HUDEP-2 (cell line): ENCODE measurements around the gene MALL.
"Not testable (repeated sequence)": the region's sequence is repeated elsewhere in the genome, so short reads cannot be mapped to it uniquely, and the experiment has no call there.

Experiments
- DNase-seq, 76 experiments: peaks; one replicate each; lab custom pipeline; 2025; ENCODE audit not compliant: unreplicated experiment in 76 of 76; lab: John Stamatoyannopoulos, UW

The MALL gene

DNA sequence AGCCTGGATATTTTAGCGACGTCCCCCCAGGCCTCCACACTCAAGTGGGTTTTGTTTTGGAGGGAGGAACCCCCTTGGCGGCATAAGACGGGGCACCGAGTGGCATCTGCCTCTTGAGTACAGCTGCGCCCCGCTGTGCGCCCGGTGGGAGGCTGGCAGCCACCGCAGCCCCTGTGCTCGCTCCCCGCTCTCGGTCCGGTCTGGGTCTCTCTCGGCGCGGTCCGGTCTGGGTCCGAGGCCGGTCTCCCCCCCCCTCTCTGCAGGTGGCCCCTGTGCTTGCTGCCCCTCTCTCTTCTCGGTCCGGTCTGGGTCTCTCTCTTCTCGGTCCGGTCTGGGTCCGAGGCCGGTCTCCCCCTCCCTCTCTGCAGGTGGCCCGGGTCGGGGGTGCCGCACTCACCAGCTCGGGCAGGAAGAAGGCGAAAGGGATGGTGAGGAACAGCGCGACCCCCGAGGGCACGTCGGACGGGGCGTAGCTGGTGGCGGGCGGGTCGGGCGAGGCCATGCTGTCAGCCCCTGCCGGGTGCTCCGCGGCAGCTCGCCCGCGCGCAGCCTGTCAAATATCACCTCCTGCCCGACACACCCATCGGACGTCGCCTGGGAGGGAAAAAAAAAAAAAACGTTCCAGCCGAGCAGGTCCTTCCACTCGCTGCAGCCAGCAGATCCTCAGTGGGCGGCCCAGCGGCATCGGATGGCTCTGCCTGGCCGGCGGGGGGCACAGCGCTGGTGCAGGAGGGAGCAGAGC lies at the start of gene MALL:
Gene MALL, minus strand, starts transcription at position 532 of the 742 bp plus-strand sequence. Its CDS starts 30 bp downstream, at position 502.
- DNase-seq: no peak

DNA sequence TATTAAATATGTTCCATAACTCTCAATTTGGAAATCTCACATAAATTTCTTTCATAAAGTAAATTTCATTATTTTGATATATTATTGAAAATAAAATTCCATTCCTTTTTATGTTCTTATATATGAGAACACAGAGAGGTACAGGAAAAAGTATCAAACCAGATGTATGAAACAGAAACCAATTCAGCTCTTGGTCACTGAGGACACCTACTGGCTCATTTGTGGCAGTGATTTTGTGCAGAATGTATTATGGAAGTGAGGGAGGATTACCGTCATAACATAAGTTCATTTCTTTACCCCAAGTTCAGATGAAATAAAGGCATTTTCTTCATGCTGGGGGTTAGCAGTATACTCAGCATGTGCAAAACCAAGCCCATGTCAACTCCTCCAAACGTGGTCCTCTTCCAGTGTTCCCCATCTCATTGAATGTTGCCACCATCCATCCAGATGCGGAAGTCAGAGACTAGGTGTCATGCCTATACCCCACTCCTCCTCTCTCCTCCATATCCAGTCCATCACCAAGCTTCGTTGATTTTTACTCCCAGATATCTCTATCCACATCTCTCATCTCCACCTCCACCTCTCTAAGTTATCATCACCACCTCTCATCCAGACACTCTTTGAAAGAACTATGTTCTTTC lies 41.7 kb upstream of the MALL start:
- DNase-seq: peak in 5 of 76 experiments; percentile 0 to 5 (median 1)

DNA sequence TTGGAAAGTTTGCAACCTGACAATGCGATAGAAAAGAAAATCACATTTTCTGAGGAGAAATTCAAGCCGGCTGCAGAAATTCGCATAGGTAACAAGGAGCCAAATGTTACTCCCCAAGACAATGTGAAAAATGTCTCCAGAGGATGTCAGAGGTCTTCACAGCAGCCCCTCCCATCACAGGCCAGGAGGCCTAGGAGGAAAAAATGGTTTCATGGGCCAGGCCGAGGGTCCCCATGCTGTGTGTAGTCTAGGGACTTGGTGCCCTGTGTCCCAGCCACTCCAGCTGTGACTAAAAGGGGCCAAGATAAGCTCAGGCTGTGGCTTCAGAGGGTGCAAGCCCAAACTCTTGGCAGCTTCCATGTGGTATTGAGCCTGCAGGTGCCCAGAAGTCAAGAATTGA lies 39.2 kb upstream of the MALL start:
- not testable (repeated sequence) for DNase-seq

DNA sequence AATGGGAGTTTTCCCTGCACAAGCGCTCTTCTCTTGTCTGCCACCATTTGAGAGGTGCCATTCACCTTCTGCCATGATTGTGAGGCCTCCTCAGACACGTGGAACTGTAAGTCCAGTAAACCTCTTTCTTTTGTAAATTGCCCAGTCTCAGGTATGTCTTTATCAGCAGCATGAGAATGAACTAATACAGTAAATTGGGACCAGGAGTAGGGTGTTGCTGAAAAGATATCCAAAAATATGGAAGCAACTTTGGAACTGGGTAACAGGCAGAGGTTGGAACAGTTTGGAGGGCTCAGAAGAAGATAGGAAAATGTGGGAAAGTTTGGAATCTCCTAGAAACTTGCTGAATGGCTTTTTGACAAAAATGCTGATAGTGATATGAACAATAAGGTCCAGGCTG lies 38.6 kb upstream of the MALL start:
- DNase-seq: not testable (repeated sequence)

DNA sequence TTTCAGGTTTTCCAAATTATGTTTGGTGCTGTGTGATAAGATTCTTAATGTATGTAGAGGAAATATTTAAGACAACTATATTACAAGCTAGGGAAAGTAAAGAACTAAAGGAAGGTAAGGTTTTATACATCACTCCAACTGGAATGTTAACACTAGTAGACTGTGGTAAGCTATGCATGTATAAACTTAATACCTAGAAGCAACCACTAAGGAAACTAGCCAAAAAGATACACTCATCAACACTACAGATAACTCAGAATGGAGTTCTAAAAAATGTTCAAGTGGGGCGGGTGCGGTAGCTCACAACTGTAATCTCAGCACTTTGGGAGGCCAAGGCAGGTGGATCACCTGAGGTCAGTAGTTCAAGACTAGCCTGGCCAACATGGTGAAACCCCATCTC lies 37.8 kb upstream of the MALL start:
- no peak for DNase-seq

DNA sequence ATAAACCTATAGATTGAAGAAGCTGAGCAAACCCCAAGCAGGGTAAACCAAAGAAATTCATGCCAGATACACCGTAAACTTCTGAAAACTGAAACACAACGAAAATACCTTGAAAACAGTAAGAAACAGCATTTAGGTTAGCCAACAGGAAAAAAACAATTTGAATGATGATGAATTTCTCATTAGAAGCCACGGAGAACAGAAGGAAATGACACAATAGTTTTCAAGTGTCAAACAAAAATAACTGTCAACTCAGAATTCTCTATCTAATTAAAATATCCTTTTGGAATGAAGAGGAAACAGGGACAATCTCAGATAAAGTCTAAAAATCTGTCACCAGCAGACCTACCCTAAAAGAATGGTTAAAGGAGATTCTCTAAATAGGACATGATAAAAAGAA lies 37.3 kb upstream of the MALL start:
- no peak for DNase-seq

DNA sequence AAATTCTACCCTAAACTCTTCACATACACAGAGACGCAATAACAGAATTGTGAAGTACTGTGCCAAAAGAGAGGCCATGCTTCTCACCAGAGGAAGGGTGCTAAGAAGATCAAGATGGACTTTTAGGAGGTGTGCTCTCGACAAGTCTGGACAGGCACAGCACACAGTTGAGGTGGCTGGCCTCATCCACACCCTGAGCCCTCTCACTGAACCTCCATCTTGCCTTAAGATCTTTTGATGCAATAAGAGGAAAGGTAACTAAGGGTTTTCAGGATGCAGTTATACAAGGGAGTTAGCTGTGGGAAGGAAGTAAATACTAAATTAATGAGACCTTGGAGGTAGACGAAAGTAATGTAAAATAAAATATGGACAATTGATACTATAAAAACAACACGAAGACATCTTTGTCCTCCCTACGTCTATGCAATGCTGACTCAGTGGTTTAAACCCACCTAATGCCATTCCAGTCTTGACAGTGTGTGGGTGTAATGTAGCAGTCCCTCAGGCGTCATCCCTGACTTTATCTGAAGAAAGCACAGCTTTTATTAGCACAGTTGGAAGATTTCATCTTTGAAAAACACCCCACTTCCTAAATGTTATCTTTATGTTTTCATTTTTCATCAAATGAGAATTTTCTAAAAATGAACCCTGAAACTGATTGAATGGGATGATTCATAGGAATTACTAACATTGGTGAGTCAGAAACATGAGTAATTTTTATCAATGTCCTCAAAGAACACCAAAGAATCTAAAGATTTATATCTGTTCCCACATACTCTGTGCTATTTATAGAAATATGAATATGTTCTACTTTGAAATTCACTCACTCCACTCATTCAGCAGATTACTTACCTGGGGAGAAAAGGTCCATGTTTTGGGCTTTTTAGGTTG lies 34.0 kb upstream of the MALL start:
- DNase-seq: no peak

DNA sequence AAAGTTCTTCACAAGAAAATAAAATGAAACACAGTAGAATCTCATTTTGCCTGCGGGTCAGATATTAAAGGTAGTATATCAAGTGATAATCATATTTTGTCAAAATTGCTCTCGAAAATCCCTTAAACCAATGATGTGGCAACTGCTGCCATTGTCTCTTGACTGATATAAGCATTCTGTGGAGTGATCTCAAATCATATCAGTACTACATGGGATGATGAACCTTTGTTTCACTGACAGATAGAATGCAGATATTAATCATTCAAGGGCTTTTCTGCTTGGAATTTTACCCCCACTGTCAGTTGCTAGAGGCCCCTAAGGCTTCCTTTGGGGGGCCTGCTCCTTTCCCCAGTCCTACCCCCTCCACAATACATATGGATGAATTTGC lies 31.3 kb upstream of the MALL start:
- DNase-seq: no peak

DNA sequence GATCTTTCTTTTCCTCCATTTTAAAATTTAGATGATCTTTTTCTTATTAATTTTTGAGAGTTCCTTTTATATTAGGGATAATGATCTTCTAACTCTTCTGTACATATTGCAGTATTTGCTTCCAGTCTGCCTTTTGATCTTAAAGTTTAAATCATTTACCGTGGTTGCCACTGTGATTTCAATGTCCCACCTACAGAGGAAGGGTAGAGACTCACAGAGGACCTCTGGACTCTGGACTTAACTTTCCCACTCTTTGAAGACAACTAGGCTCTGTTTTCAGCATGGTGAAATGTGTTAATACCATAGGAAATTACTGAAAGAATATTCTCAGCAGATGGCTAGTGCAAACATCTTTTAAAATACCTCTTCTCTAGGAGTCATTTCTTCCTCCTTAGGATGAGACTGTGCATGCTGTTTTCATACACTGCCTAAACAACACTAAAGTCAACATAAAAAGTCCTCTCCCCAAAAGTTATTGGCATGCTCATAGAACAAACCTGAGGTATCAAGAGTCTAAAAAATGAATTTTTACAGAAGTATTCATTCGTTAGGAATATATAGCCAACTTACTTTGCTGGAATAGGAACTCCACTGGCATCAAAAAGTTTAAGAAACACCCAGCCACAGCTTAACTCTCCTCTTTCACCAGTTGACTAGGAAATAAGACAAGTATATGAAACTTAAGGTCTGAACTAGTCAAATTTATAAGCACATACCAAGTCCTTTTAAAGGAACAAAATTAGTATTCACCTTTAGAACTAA lies 30.7 kb upstream of the MALL start:
- DNase-seq: no peak

DNA sequence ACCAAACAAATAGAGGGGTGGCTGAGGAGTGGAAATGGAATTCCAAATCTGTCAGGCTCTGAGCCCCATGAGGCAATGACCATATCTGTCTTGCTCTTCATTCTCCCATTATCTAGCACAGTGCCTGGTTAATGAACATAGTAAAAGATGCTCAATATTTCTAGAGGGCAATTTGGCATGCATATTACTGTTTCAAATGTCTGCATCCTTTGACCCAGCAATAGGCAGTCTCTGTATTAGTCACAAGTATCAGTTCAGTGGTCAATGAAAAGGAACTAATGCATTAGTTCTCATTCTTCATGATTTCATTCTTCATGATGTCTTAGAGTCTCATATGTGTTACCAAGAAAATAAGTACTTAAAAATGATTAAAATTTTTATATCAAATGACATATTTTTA lies 28.4 kb upstream of the MALL start:
- DNase-seq: no peak

DNA sequence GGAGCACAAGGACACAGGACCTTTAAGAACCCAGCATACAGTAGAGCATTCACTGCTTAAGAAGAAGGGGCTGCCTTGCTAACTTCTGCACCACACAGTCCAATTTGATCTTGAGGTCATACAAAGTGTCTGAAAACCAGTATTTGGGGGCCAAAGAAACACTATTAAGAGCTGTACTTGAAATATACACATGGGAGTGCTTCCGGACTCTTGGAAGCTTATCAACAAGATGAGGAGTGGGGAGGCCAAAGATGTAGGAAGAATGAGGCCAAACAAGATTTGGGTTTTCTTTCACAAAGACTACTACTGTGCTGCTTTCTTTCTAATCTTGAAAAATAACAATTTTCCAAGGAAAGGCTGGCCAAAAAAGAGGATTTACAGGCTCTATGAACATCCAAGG lies 24.8 kb upstream of the MALL start:
- no peak for DNase-seq

DNA sequence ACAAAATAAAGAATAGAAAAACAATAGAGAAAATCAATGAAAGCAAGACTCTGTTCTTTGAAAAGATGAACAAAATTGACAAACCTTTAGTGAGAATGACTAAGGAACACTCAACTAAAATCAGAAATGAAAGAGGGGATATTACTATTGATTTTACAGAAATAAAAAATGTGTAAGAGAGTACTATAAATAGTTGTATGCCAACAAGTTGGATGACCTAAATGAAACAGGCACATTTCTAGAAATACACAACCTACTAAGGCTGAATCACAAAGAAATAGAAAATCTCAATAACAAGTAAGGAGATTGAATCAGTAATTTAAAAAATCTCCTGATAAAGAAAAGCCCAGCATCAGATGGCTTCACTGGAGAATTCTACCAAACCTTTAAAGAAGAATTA lies 18.4 kb upstream of the MALL start:
- no peak for DNase-seq

DNA sequence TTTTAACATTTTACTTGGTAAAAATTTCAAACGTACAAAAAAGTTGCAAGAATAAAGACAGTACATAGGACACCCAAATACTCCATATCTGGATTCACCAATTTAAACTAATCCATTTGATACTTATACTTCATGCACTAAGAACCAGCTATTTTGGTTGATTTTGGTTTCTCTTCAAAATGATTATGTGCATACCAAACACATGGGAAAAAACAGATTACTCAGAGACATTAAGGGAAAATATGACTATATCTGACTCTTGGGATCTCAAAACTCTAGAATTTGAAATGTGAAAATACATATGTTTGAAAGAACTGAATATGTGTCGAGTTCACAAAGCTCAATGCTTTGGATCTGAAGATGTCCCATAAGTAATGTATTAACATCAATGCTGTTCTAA lies 15.5 kb upstream of the MALL start:
- DNase-seq: no peak

DNA sequence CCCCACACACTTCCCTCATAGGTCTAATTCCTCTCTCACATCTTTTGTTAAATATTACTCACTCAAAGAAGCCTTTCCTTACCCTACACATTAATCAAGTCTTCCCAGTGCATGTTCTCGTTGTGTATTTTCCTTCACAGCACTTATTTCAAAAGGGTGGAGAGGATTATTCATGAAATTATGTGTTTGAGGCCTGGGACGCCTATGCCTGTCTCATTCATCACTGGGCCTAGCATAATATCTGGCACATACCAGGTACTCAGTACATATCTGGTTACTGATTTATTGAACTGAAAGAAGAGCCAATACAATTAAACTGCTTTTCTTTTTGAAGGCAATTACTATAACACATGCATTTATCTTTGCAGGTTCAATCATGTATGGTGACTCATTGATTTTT lies 15.1 kb upstream of the MALL start:
- DNase-seq: no peak

DNA sequence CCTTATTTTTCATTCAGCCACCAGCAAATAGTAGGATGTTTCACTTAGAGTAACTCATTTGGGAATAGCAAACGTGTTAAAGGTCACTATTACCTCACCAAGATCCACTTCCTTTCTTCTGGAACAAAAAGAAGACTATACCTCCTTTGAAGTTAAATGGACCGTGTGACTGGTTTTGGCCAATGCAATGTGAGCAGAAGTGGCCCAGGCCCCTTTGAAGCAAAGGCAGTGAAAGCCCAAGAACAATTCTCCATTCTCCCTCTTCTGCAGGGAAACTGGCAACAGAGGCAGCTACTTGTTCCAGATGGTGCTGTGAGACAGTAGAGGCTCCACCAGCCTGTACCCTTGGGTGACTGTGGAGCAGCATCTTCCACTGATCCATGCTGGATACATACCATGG lies 11.3 kb upstream of the MALL start:
- DNase-seq: no peak

DNA sequence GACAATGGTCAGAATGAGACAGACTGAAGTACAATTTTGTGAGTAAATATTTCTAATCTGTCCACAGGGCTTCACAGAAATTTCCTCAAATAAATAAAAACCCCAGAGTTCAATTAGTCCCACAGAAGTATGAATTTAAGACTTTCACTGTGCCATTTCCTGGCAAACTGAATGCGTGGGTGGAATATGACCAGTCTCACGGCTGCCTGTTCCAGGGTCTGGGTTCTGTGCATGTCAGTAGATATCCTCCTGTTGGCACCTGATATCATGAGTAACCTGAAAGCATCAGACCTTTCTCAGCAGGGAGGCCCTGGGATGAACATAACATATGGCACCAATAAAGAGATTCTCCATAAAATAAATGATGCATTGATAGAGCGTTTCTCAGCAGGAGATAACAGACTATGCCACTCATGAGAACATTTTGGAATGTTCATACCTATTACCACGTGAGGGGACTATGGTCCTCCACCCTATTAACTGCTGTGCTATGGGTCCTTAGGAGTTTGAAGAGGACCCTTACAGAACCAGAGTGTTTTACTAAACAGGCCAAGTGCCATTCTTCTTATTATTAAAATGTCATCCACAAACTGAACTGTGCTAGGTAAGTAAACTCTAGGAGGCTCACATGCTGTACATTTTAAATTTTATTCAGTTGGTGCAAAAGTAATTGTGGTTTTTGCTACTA lies 10.6 kb upstream of the MALL start:
- no peak for DNase-seq

DNA sequence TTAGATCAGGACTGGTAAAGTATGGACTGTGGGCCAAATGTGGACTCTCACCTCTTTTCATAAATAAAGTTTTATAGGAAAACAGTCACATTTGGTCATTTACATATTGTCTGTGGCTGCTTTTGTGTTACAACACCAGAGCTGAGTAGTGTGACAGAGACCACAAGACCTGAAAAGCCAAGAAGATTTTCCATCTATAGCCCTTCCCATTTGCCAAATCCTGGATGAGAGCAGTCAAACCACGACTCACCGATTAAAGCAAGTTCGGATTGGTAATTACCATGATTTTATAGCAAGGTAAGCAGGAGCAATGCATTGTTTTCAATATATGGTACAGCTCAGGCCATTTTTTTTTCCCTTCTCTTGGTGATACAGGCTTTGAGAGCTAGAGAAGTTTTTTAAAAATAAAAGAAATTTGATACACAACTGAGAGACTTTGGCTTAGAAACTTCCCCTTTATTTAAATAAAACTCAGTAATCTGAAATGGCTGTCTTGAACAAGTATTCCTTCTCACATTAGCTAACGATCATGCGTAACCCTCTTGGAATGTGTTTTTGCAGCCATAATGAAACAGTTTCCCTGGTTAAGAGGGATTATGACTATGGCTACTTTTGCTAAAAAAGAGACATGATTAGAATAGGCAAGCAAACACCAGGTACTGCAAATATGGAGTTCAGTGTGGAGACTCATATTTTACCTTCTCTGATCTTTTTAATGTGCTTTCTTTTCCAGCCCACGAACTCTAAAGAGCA lies 9.5 kb upstream of the MALL start:
- no peak for DNase-seq

DNA sequence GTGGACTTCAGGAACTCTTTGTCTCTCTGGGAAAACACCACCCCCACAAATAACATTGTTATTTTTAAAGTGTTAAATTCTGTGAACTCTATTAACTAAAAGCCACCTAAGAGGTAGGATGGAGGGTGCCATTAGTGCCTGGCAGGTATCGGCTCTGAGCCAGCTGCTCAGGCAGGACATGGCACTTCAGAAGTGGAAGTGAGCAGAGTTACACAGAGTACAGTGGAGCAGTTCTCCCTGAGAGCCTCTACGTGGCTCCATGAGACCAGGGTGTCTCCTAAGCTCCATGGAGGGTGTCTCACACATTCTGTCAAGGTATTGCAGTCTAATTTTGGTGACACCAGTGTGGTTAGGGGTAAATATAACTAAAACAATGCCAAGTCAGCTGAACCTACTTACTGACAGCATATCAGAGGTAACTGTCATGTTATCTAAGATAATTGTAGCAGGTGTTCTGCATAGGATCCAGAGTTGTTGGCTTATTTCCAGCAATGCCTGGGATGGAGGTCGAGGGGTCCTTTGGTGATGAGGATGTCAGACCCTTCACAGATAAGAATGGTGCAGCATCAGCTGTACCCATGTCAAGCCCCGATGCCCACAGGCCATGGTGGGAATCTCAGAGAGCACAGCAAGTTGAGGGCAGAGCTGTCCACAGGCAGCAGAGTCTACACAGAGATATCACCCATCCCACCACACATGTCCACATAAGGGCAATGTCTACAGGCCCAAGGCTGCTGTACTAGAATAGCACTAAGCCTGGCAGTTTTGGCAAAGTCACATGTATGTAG lies 8.6 kb upstream of the MALL start:
- no peak for DNase-seq

DNA sequence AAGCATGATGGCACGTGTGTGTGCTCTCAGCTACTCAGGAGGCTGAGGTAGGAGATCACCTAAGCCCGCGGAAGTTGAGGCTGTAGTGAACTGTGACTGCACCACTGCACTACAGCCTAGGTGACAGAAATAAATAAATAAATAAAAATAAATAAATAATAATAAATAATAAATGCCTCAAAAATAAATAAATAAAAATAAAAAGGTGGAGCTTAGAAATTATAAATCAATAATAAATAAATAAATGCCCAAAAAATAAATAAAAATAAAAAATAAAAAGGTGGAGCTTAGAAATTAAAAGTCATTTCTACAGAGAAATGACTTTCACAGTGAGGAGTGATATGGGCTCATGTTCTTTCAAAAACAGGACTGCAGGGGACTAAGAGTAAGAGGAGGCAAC lies 6.0 kb upstream of the MALL start:
- DNase-seq: no peak
